Kidney glomerular epithelial cell (primary cell): ENCODE results near the gene HYI.
A peak's percentile ranks its signal among the peaks of the same experiment; 100 is the strongest.
"Not testable (repeated sequence)": the region's sequence is repeated elsewhere in the genome, so short reads cannot be mapped to it uniquely, and the experiment has no call there.

Experiments
- DNase-seq: peaks from one replicate; lab custom pipeline; 2025; lab: John Stamatoyannopoulos, UW

Gene HYI

GRCh38 chr1:43453442-43454269 is at the start of gene HYI:
Gene HYI, minus strand, starts transcription at chr1:43453931. Its CDS starts 138 bp downstream, at chr1:43453793.
- DNase-seq = peak; percentile 66

GRCh38 chr1:43501806-43502205 is 48.1 kb upstream of the HYI start:
- DNase-seq = not testable (repeated sequence)

DNA sequence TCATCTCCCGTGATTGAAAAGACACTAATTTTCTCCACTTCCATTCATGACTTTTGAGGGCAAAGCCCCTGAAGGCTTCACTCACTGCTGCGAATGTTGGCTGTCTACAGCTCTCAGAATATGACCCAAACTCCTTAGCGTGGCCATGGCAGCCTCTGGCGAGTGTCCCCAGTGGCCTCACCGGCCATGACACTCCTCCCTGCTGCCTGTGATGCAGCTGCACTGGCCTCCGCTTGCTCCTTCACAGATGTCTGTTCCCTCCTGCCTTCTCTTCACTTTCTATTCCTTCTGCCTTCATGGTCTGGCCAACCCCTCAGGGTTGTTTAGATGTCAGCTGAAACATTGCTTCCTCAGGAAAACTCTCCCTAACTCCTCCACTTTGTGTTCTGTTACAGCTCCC is 46.2 kb upstream of the HYI start:
- no peak for DNase-seq

DNA sequence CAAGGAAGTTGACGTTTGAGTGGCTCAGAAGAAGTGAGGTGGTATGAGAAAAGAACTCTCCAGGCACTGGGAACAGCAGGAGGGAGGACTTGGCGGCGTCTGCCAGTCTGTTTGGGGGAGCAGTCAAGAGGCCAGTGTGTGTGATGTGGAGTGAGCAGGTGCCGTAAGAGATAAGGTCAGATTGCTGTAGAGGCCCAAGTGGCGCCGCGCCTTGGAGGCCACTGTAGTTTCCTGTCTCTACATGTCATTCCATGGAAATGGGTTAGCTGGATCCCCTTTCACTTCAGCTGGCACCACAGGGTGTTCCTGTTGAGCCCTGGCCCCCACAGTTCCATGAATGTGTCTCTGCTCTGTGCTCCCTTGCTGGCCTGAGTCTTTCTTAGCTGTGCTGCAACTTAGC is 41.5 kb upstream of the HYI start:
- DNase-seq = no peak

- no peak for DNase-seq
These were observed 40.1 kb upstream of the HYI start for GRCh38 chr1:43493661-43494450.

GRCh38 chr1:43492826-43493225 is 39.1 kb upstream of the HYI start:
- DNase-seq = no peak

DNA sequence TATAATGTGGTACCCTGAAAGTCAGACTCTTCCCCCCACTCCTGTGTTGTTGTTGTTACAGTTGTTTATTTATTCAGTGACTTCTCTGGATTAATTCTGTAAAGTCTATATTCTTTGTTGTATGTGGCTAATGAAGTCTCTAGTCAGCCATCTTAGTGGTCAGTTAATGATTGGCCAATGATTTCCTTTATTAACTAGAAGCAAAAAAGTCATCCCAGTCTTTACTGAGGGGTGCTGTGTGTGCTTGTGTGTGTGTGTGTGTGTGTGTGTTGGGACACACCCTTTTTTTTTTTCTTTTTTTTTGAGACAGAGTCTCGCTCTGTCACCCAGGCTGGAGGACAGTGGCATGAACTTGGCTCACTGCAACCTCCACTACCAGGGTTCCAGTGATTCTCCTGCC is 37.3 kb upstream of the HYI start:
- peak; percentile 3 for DNase-seq

DNA sequence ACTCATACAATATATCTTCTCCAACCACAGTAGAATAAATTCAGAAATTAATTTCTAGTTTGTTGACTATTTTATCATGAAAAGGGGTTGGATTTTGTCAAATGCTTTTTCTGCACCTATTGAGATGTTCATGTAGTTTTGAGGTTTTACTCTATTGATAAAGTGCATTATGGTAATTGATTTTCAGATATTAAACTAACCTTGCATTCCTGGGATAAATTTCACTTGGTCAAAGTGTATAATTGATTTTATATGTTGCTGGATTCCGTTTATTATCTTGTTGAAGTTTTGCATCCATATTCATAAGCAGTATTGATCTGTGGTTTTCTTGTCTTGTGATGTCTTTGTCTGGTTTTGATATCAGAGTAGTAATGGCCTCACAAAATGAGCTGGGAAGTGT is 34.4 kb upstream of the HYI start:
- no peak for DNase-seq

DNA sequence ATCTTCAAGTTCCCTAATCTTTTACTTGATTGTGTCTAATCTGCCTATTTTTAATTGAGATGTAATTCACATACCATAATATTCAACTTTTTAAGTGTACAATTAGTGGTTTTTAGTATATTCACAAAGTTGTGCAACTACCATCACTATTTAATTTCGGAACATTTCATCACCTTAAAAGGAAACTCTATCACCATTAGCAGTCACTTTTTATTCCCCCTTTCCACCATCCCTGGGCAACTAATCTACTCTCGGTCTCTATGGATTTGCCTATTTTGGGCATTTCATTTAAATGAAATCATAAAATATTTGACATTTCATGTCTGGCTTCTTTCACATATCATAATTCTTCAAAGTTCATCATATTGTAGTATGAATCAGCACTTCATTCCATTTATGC is 30.6 kb upstream of the HYI start:
- no peak for DNase-seq

- no peak for DNase-seq
These were observed 28.5 kb upstream of the HYI start for GRCh38 chr1:43482215-43482614.

DNA sequence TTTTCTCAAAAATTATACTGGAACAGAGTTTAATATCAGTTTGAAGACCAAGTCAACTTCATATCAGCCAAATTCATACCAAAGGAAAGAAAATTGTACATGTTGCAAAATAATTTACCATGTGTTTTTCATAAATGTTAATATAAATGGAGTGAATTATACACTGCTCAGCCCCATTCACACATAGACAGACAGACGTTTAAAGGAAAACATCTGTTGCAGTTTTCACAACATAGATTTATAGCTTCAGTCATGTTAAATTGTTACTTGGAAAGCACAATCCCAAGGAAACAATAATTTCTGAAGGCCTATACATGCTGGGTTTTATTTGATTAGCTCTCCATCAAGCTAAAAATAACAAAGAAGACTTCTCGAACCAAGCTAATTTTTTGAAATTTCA is 27.8 kb upstream of the HYI start:
- no peak for DNase-seq

DNA sequence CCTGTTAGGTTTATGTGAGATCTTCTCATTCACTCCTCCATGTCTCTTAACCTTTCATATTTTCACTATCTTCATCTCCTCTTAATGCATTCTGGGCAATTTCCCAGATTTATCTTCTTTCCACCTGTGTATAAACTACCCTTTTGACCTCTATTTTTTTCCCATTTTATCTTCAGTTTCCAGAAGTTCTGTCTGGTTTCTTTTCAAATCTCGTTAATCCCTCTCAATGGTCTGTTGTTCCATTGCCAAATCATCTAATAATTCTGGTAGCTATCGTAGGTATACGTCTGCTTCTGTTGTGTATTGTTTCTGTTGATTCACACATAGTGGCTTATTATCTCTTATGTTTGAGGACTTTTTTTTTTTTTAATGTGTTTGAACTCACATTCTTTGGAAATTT is 25.7 kb upstream of the HYI start:
- DNase-seq = no peak

- DNase-seq = no peak
These were observed 24.0 kb upstream of the HYI start for GRCh38 chr1:43477716-43478115.

DNA sequence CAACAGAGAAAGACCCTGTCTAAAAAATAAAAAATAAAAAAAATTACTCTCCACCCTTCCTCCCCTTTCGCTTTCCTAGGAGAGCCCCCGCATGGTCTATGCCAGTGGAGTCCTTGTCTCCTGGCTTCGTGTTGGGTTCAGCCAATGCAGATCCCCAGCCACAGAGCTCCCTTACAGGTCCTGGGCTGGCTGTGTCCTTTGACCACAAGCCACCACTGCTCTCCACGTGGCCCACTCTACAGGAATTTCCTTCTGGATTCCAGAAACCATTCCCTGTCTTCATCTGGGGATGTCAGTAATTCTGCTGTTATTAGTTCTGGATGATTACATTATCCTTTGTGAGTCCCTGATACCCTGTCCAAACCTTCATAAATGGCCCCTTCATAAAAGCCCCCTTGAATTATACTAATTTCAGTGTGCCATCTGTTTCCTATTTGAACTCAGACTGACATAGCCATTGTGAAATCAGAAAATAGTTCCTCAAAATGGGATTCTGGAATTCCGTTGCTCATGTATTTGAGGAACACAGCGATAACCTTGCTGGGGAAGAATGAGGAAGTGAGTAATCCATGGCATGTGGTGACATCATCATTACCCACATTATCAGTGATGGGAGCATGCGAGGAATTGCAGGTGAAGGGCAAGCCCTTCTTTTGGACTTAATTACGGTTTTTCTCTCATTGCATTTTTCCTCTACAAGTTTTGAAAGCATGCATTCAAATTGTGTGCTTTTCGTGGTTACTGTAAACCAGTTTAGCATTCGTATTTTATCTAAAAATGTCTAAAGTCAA is 22.1 kb upstream of the HYI start:
- peak; percentile 39 for DNase-seq

DNA sequence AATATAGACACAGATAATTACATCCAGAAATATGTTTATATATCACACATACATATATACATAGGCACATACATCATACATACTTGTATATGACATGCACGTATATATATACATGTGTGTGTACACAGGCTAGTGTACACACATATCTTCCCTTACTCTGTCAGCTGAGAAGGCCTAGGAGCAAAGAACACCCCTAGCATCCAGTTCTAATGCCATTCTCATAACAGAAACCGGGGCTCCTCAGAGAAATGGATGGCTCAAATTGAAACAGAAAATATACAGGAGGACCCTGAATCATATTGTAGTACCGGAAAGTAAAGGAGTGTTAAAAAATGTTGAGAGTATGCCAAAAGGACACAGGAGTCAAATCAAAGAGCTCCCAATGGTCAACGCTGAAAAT is 19.7 kb upstream of the HYI start:
- DNase-seq = no peak

GRCh38 chr1:43472463-43473151 is 18.9 kb upstream of the HYI start:
- DNase-seq = peak; percentile 87

GRCh38 chr1:43472087-43472462 is 18.3 kb upstream of the HYI start:
- DNase-seq = no peak

DNA sequence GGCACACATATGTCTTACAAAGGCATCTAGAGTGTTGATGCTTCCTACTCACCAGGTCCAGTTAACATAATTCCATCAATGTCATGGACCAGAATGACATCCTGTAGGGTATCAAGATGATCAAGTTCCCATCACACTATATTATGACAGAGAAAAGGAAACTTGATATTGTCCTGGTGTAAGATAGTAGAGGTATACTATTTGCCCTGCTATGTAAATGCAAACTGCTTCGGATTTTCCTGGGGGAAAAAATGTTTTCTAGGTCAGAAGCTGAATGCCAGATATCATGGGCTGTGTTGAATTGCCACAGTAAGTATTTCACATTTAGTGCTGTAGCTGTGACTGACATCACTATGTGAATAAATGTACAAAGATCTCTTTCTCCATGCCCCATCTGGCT is 16.2 kb upstream of the HYI start:
- no peak for DNase-seq

DNA sequence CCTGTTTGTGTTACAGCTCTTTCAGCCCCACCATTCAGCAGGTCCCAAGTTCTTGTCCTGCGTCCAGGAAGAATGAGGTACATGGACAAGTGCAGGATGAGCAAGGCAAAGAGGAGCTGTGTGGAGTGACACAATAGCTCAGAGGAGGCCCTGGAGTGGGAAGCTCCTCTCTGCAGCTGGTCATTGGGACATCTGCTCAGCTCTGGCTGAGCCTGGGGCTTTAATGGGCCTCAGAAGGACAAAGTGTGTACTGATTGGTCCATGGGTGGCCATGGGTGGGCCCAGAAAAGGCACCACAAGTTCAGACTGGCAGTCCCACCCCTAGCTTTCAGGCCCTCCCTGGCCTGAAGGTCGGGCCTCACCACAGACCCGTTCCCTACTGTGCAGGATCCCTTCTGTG is 14.7 kb upstream of the HYI start:
- no peak for DNase-seq

DNA sequence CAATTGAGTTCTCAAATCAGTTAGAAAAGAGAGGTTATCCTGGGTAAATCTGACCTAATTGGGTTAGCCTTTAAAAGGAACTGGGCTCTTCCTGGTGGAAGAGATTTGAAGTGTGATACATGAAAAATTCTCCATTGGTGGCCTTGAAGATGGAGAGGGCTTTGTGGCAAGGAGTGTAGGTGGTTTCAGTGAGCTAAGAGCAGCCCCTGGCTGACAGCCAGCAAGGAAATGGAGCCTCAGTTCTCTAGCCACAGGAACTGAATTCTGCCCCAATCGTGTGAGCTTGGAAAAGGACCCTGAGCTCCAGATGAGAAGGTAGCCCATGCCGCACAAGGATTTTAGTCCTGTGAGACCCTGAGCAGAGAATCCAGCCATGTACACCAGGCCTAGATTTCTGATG is 12.7 kb upstream of the HYI start:
- no peak for DNase-seq

DNA sequence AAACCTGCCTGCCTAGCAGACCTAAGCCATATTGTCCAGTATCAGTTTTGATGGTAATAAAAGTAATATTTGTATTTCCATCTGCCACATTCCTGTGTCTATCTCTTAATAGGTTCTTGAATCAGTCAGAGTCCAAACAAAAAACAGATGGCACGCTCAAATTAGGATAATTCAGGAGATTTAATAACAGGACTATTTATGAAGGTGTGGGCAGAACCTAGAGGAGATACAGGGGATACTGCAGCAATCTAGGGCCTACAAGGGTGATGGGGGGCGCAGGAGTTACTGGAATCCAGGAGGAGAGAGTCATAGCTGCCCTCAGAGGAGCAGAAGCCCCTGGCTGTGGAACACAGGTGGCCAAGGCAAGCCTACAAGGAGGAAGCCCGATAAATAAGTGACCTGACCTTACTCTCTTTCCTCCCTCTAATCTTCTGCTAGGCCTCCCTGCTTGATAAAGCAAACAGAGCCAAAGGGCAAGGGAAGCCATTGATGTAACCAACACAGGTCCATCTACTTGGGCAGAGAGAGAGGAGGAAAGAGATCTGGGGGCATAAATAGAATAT is 11.9 kb upstream of the HYI start:
- no peak for DNase-seq
